BE2C (cell line): ENCODE data around the gene MTA3.

Experiments
- DNase-seq: peaks from one replicate; pipeline ENCODE4 v3.0.0-alpha.2; 2020
- H3K27me3 ChIP-seq: fragments of 250-450 bp; sonication (Bioruptor Pico); 2 replicates; pipeline ENCODE4 v1.5.1; 2020; ENCODE audit warnings: mild to moderate bottlenecking
- H3K36me3 ChIP-seq: fragments of 250-450 bp; sonication (Bioruptor Pico); 2 replicates; pipeline ENCODE4 v1.5.1; 2020; ENCODE audit warnings: mild to moderate bottlenecking
- H3K4me1 ChIP-seq: fragments of 250-450 bp; sonication (Bioruptor Pico); 2 replicates; pipeline ENCODE4 v1.5.1; 2020
- H3K4me3 ChIP-seq: 2 replicates; pipeline ENCODE4 v1.5.1; 2011; ENCODE audit warnings: low read depth, low read length
- H3K9me3 ChIP-seq: fragments of 250-450 bp; sonication (Bioruptor Pico); 2 replicates; pipeline ENCODE4 v1.5.1; 2020
- TF ChIP-seq, protein P1 (sequence below): IDR thresholded peaks from 2 replicates; pipeline ENCODE4 v1.5.1; 2012; ENCODE audit warnings: mild to moderate bottlenecking, low read depth, low read length

Gene MTA3

DNA sequence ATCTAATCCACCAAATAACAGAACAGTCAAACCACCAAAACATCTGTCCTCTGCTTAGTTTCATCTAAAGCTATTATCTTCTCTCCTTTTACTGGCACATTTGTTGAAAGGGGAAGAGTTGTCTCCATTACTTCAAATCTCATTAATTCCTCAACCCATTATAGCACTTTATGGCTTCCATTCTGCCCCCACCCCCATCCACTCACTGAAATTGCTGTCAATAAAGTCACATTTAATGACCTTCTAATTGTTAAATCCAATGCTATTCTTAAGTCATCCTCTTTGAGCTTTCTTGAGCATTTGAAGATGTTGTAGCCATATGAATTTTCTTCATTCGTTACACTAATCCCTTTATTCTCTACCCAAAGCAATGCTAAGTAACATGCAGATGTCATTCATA is 190.3 kb downstream of the MTA3 start:
- Histone ChIP-seq H3K9me3 (no peaks in the 10 kb centered on the region), H3K4me3 (no peak overlapping the region), H3K36me3 (no peaks in the 10 kb centered on the region; the same call in 1 of the 2 replicates), H3K27me3 (no peaks in the 10 kb centered on the region), H3K4me1 (no peaks in the 10 kb centered on the region)
- TF ChIP-seq, protein P1, sequence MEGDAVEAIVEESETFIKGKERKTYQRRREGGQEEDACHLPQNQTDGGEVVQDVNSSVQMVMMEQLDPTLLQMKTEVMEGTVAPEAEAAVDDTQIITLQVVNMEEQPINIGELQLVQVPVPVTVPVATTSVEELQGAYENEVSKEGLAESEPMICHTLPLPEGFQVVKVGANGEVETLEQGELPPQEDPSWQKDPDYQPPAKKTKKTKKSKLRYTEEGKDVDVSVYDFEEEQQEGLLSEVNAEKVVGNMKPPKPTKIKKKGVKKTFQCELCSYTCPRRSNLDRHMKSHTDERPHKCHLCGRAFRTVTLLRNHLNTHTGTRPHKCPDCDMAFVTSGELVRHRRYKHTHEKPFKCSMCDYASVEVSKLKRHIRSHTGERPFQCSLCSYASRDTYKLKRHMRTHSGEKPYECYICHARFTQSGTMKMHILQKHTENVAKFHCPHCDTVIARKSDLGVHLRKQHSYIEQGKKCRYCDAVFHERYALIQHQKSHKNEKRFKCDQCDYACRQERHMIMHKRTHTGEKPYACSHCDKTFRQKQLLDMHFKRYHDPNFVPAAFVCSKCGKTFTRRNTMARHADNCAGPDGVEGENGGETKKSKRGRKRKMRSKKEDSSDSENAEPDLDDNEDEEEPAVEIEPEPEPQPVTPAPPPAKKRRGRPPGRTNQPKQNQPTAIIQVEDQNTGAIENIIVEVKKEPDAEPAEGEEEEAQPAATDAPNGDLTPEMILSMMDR, result no peak
- no peak for DNase-seq

DNA sequence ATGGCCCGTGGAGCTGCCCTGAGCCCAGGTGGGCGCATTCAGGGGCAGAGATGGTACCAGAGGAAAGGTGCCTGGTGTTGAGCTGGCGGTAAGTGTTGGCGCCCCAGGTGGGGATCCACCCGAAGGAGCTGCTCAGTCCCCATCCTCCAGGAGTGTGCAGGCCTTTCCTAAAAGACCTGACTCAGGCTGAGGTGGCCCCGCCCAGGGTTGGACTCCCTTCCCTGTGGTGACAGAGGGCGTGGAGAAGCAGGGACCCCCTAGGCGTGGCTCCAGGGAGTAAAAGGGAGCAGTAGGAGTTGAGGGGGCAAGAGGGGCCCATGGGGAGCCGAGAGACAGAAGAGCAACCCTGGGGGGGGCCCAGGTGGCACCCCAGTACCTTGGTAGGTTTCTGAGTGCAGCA is 193.1 kb downstream of the MTA3 start:
- Histone ChIP-seq H3K9me3 (no peaks in the 10 kb centered on the region), H3K27me3 (no peaks in the 10 kb centered on the region), H3K4me1 (no peaks in the 10 kb centered on the region), H3K36me3 (no peaks in the 10 kb centered on the region; the same call in 1 of the 2 replicates), H3K4me3 (no peak overlapping the region)
- TF ChIP-seq, protein P1, result no peak
- DNase-seq, result no peak

DNA sequence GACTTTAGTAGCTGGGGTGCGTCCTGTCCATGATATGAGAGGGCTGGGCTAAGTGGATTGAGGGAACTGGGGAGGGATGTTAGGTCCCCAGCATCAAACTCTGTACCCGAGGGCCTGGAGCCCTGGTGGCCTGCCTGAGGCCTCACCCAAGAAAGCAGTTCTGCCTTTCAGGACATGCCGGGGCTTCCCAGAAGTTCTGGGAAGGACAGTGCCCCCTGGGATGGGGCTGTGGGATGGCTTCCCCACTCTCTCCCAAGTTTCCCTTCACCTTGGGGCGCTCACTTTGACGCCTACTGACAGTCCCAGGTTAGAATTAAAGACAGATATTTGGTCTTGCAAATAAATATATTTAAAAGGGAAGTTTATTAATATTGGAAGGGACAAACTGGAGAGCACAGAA is 193.7 kb downstream of the MTA3 start:
- H3K9me3 ChIP-seq, result no peaks in the 10 kb centered on the region
- no peaks in the 10 kb centered on the region for H3K4me1 ChIP-seq
- TF ChIP-seq, protein P1, result no peak
- H3K36me3 ChIP-seq, result no peaks in the 10 kb centered on the region; the same call in 1 of the 2 replicates
- H3K4me3 ChIP-seq, result no peak overlapping the region
- H3K27me3 ChIP-seq, result no peaks in the 10 kb centered on the region
- no peak for DNase-seq

DNA sequence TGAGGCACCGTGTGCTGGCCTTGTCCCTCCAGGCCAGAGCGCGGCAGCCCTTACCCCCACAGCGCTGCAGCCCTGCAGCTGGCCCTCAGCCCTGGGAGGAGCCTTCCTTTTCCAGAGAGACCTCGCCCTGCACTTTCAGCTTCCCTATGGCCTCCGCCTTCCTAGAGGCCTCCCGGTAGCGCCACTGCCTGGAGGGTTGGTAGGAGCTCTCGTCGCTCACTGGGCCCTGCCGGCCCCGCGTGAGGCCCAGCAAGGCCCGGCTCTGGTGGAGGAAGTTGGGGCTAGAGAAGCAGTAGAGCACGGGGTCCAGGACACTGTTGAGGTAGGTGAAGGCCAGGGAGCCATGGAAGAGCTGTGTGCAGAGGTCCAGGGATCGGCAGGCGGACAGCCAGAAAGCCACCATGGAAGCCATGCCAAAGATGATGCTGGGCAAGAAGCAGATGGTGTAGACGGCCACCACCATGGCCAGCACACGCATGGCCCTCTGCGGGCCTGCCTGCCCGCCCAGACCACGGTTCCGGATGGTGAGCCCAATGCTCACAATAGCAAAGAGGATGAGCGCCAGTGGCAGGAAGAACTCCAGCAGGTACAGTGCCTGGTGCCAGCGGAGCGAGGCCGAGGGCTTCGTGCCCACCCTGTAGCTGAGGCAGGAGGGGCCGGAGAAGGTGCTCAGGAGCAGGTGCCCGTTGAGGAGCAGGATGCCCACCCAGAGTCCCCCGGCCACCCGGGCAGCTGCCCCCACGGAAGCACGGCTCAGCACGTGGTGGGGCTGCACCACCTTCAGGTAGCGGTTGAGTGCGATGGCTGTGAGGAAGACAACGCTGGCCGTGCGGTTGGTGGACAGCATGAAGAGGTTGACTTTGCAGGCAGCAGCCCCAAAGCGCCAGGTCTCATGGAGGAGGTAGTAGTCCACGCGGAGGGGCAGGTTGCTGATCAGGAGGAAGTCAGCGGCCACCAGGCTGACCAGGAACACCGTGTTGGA is 194.7 kb downstream of the MTA3 start:
- Histone ChIP-seq H3K9me3 (no peaks in the 10 kb centered on the region), H3K27me3 (no peaks in the 10 kb centered on the region), H3K36me3 (no peaks in the 10 kb centered on the region; the same call in 1 of the 2 replicates), H3K4me1 (no peaks in the 10 kb centered on the region; the same call in 1 of the 2 replicates), H3K4me3 (no peak overlapping the region)
- TF ChIP-seq, protein P1, result no peak
- DNase-seq, result no peak

DNA sequence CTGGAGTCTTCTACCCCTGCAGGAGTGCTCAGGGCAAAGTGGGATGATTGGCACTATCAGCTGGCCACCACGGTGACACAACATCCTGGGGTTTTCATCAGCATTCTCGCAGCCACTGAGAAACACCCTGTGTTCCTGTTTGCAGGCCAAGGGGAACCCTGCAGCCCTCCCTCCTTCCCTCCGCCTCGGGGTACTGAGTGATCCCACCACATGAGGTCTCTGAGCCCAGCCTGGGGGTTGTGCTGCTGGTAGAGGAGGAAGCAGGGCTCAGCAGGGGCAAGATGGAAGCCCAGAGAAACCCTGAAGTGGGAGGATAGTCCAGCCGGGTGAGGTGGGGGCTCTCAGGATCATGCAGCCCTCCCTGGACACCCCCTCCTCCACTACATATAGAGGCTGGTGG is 195.7 kb downstream of the MTA3 start, which contains the start of gene OXER1:
Gene OXER1 (minus strand): TSS at position 40 of the 400 bp plus-strand sequence. CDS start 73 bp downstream, outside the sequence.
- Histone ChIP-seq H3K36me3 (no peaks in the 10 kb centered on the region), H3K9me3 (no peaks in the 10 kb centered on the region), H3K27me3 (no peaks in the 10 kb centered on the region), H3K4me3 (no peak within 1 kb of the TSS), H3K4me1 (no peaks in the 10 kb centered on the region; the same call in 1 of the 2 replicates)
- DNase-seq, result no peak
- TF ChIP-seq, protein P1, result no peak

DNA sequence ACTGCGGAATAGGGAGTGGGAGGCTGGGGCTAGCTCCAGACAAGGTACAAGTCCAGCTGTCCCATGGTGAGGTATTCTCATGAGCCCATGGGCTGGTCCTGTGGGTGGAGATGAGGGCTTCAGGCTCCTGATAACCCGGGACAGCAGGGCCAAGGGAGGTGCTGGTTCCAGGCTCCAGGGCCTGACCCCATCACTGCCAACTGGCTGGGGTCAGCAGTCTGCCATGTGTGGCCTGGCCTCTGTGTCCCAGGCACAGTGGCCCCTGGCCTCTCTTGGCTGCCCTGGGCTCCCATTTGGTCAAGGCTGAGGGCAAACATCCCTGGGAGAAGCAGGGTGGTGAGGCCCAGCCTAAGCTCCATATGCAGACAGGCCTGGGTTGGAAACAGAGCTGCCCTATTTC is 196.5 kb downstream of the MTA3 start:
- no peak overlapping the region for H3K4me3 ChIP-seq
- no peak for DNase-seq

More for the DNA sequence above, 196.5 kb downstream of the MTA3 start:
- no peaks in the 10 kb centered on the region for H3K36me3 ChIP-seq
- H3K4me1 ChIP-seq, result no peaks in the 10 kb centered on the region; the same call in 1 of the 2 replicates
- no peaks in the 10 kb centered on the region for H3K27me3 ChIP-seq
- TF ChIP-seq, protein P1, result no peak
- H3K9me3 ChIP-seq, result no peaks in the 10 kb centered on the region
